Measurements from ENCODE around the gene GIPC2. TPM values are rescaled to one million over a fixed set of nuclear protein-coding genes. Genes with fewer than 3 reads are reported as not detected.
"Not testable (repeated sequence)": the region's sequence is repeated elsewhere in the genome, so short reads cannot be mapped to it uniquely, and the experiment has no call there.

The GIPC2 gene
- total RNA-seq, 2 donors from 2014 or later: 0.35 to 0.50 TPM

DNA sequence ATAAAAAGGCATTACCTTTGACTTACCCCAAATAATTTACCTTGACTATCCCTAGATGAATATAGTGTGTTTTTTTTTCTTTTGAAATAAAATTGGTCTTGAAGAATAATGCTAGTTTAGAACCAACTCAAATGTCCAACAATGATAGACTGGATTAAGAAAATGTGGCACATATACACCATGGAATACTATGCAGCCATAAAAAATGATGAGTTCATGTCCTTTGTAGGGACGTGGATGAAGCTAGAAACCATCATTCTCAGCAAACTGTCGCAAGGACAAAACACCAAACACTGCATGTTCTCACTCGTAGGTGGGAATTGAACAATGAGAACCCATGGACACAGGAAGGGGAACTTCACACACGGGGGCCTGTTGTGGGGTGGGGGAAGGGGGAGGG, 63.9 kb downstream of the GIPC2 start:
- not testable (repeated sequence) for H3K27ac Mint-ChIP-seq; H3K27me3 Mint-ChIP-seq; H3K9me3 Mint-ChIP-seq; H3K36me3 Mint-ChIP-seq (ENCODE audit: low read depth); H3K4me1 Mint-ChIP-seq; ATAC-seq (replicated peaks); H3K4me3 Mint-ChIP-seq

- no peaks in the 10 kb centered on the region for H3K36me3 Mint-ChIP-seq (ENCODE audit: low read depth)
These were observed 67.6 kb downstream of the GIPC2 start for GRCh38 chr1:78113156-78113916.

GRCh38 chr1:78114034-78114956, 68.5 kb downstream of the GIPC2 start:
- H3K9me3 Mint-ChIP-seq: no peaks in the 10 kb centered on the region
- peak overlapping the region; percentile 48 for H3K27ac Mint-ChIP-seq
- H3K4me3 Mint-ChIP-seq: no peak overlapping the region
- H3K4me1 Mint-ChIP-seq: peaks cover 3% of the 10 kb centered on the region
- H3K27me3 Mint-ChIP-seq: no peaks in the 10 kb centered on the region
- ATAC-seq (replicated peaks): peak; percentile 90
- no peaks in the 10 kb centered on the region for H3K36me3 Mint-ChIP-seq (ENCODE audit: low read depth)

More at GRCh38 chr1:78113156-78113916, 67.6 kb downstream of the GIPC2 start:
- no peaks in the 10 kb centered on the region for H3K9me3 Mint-ChIP-seq
- no peak for ATAC-seq (replicated peaks)
- no peak overlapping the region for H3K4me3 Mint-ChIP-seq
- peaks cover 3% of the 10 kb centered on the region for H3K4me1 Mint-ChIP-seq
- H3K27me3 Mint-ChIP-seq: no peaks in the 10 kb centered on the region
- H3K27ac Mint-ChIP-seq: peak overlapping the region; percentile 48

GRCh38 chr1:78120485-78120884, 74.7 kb downstream of the GIPC2 start:
- H3K27me3 Mint-ChIP-seq; H3K4me3 Mint-ChIP-seq; ATAC-seq (replicated peaks); H3K9me3 Mint-ChIP-seq; H3K36me3 Mint-ChIP-seq (ENCODE audit: low read depth); H3K4me1 Mint-ChIP-seq; H3K27ac Mint-ChIP-seq: not testable (repeated sequence)

- ATAC-seq (replicated peaks): no peak
- H3K27me3 Mint-ChIP-seq: no peaks in the 10 kb centered on the region
- H3K9me3 Mint-ChIP-seq: no peaks in the 10 kb centered on the region
- H3K4me1 Mint-ChIP-seq: no peaks in the 10 kb centered on the region
- no peak overlapping the region for H3K27ac Mint-ChIP-seq
- H3K36me3 Mint-ChIP-seq (ENCODE audit: low read depth): no peaks in the 10 kb centered on the region
- no peak overlapping the region for H3K4me3 Mint-ChIP-seq
These were observed 75.9 kb downstream of the GIPC2 start for GRCh38 chr1:78121710-78122109.

DNA sequence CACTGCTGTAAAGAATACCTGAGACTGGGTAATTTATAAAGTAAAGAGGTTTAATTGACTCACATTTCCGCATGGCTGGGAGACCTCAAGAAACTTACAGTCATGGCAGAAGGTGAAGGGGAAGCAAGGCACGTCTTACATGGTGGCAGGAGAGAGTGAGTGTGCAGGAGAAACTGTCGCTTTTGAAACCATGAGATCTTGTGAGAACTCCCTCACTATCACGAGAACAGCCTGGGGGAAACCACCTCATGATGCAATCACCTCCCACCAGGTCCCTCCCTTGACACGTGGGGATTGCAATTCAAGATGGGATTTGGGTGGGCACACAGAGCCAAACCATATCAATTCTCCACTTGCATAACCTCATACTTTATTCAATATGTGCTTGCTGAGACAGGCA, 76.6 kb downstream of the GIPC2 start:
- peak; percentile 86 for ATAC-seq (replicated peaks)
- Mint-ChIP-seq H3K4me3 (no peak overlapping the region), H3K36me3 (ENCODE audit: low read depth) (no peaks in the 10 kb centered on the region), H3K27ac (no peak overlapping the region), H3K27me3 (no peaks in the 10 kb centered on the region), H3K4me1 (no peaks in the 10 kb centered on the region), H3K9me3 (no peaks in the 10 kb centered on the region)

GRCh38 chr1:78126506-78126905, 80.7 kb downstream of the GIPC2 start:
- no peaks in the 10 kb centered on the region for H3K9me3 Mint-ChIP-seq
- no peaks in the 10 kb centered on the region for H3K27me3 Mint-ChIP-seq
- no peak overlapping the region for H3K27ac Mint-ChIP-seq

DNA sequence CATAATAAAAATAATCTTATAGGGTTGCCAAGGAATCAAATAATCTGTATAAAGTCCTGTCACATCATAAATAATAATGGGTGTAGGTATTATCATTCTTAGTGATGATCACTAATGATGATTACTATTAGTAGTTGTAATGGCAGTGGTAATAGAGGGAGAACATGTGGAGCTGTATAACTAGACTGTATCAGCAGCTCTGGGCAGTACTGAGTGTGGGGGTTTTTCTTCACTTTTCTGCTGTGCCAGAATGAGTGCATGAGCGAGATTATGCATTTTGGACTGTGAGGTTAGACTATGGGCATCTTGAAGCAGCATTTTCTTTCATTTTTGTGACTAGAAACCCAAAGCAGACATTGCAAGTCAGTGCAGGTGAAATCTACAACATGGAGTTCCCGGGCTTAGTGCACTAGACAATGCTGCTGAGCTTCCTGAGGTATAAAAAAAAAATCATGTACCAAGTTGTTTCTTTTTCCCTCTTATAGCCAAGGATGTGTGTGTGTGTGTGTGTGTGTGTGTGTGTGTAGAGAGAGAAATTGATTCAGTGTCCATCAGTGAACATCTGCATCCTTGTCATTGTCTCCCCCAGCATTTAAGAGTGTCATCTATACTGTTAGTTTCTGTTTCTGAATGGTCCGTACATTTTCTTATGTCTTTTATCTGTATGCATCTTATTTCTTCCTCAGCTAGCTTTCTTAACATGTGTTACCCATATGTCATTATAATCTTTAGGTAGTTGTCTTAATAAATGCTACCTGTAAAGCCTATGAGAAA, 86.6 kb downstream of the GIPC2 start:
- no peaks in the 10 kb centered on the region for H3K9me3 Mint-ChIP-seq
- H3K4me3 Mint-ChIP-seq: no peak overlapping the region
- H3K27me3 Mint-ChIP-seq: peaks cover 3% of the 10 kb centered on the region
- H3K4me1 Mint-ChIP-seq: no peaks in the 10 kb centered on the region
- ATAC-seq (replicated peaks): no peak
- no peak overlapping the region for H3K27ac Mint-ChIP-seq
- no peaks in the 10 kb centered on the region for H3K36me3 Mint-ChIP-seq (ENCODE audit: low read depth)

More at GRCh38 chr1:78126506-78126905, 80.7 kb downstream of the GIPC2 start:
- ATAC-seq (replicated peaks): no peak
- Mint-ChIP-seq H3K4me1 (no peaks in the 10 kb centered on the region), H3K36me3 (ENCODE audit: low read depth) (no peaks in the 10 kb centered on the region), H3K4me3 (no peak overlapping the region)

DNA sequence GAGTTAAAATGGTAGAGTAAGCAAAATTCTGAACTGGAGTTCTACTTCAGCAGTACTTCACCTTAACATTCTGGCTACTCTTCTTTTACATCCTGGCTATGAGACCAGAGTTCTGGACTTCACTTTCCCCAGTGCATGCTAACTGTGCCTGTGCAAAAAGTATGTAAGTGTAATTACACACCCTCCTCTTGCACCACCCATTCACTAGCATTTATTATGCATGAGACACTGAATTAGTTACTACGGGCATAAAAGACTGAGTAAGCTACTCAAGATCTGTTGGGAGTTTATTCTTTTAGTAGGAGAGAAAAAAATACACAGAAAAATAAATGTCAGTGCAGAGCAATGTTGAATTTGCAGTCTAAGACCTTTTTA, 87.2 kb downstream of the GIPC2 start:
- Mint-ChIP-seq H3K36me3 (ENCODE audit: low read depth) (no peaks in the 10 kb centered on the region), H3K27me3 (peaks cover 3% of the 10 kb centered on the region), H3K4me1 (no peaks in the 10 kb centered on the region), H3K4me3 (no peak overlapping the region), H3K27ac (no peak overlapping the region), H3K9me3 (no peaks in the 10 kb centered on the region)
- ATAC-seq (replicated peaks): no peak

DNA sequence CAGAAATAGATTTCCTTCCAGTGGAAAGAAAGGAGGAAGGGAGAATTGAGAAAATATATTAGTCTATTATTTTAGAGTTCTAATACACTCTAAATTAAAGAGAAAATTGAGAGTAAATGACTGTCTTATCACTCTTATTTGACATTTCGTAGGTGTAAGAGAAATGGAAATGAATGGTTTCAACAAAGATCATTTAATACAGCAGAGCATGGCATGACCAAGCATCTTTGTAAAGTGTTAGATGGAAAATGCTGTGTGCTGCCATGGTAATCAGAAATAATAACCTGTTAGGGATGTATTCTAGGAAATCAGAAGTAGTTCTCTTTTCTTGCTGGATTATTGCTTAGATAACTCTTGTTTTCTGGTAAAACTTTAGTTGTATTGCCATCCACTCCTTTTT, 90.9 kb downstream of the GIPC2 start:
- no peak overlapping the region for H3K4me3 Mint-ChIP-seq
- no peaks in the 10 kb centered on the region for H3K9me3 Mint-ChIP-seq
- ATAC-seq (replicated peaks): no peak
- no peaks in the 10 kb centered on the region for H3K36me3 Mint-ChIP-seq (ENCODE audit: low read depth)
- peaks cover 3% of the 10 kb centered on the region for H3K27me3 Mint-ChIP-seq
- H3K4me1 Mint-ChIP-seq: no peaks in the 10 kb centered on the region
- H3K27ac Mint-ChIP-seq: no peak overlapping the region

- peak overlapping the region; percentile 4 for H3K27ac Mint-ChIP-seq
- no peaks in the 10 kb centered on the region for H3K9me3 Mint-ChIP-seq
- H3K4me1 Mint-ChIP-seq: peaks cover 5% of the 10 kb centered on the region
- H3K4me3 Mint-ChIP-seq: no peak overlapping the region
- no peak for ATAC-seq (replicated peaks)
- no peaks in the 10 kb centered on the region for H3K36me3 Mint-ChIP-seq (ENCODE audit: low read depth)
- H3K27me3 Mint-ChIP-seq: no peaks in the 10 kb centered on the region
These were observed 95.9 kb downstream of the GIPC2 start for GRCh38 chr1:78141531-78142231.

DNA sequence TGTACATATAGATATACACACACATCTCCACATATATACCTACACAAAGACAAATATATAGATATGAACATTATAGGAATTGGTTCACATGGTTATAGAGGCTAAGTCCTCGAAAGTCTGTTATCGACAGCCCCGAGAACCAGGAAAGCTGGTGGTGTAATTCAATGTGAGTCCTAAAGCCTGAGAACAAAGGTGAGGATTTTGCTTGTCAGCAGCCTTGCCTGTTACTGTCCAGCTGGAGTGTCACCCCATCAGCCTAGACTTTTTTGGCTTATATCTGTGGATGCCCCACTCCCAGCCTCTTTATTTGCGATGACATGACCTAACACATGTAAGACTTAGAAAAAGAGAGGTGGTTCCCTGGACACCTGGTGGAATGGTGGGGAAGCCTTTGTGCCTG, 97.0 kb downstream of the GIPC2 start:
- H3K4me1 Mint-ChIP-seq: peaks cover 5% of the 10 kb centered on the region
- peaks cover 3% of the 10 kb centered on the region for H3K27me3 Mint-ChIP-seq
- H3K36me3 Mint-ChIP-seq (ENCODE audit: low read depth): no peaks in the 10 kb centered on the region
- H3K27ac Mint-ChIP-seq: no peak overlapping the region
- no peak for ATAC-seq (replicated peaks)
- H3K4me3 Mint-ChIP-seq: peak overlapping the region; percentile 68
- H3K9me3 Mint-ChIP-seq: no peaks in the 10 kb centered on the region

- Mint-ChIP-seq H3K4me3 (peak overlapping the region; percentile 68), H3K4me1 (peaks cover 5% of the 10 kb centered on the region), H3K9me3 (no peaks in the 10 kb centered on the region), H3K27me3 (peaks cover 8% of the 10 kb centered on the region), H3K27ac (peak overlapping the region; percentile 34), H3K36me3 (ENCODE audit: low read depth) (no peaks in the 10 kb centered on the region)
- ATAC-seq (replicated peaks): peak; percentile 62
These were observed 97.4 kb downstream of the GIPC2 start for GRCh38 chr1:78143152-78143551.

GRCh38 chr1:78143673-78144072, 97.9 kb downstream of the GIPC2 start:
- no peak for ATAC-seq (replicated peaks)
- peak overlapping the region; percentile 34 for H3K27ac Mint-ChIP-seq

More at GRCh38 chr1:78143673-78144072, 97.9 kb downstream of the GIPC2 start:
- H3K4me3 Mint-ChIP-seq: peak overlapping the region; percentile 68
- H3K4me1 Mint-ChIP-seq: peaks cover 5% of the 10 kb centered on the region
- no peaks in the 10 kb centered on the region for H3K9me3 Mint-ChIP-seq
- no peaks in the 10 kb centered on the region for H3K36me3 Mint-ChIP-seq (ENCODE audit: low read depth)
- H3K27me3 Mint-ChIP-seq: peaks cover 13% of the 10 kb centered on the region

All from activated T-helper 17 cell treated with anti-CD3 and anti-CD28 coated beads, Interleukin-2, amount 50 U/mL, for 72 hours (primary cell).